Superior temporal gyrus (tissue), 1 donor: ENCODE results near the gene OSBPL1A.

Experiments used
- DNase-seq: peaks from one replicate; pipeline ENCODE4 v3.0.0-alpha.2; 2016; ENCODE audit errors: extremely low spot score

Gene OSBPL1A

DNA sequence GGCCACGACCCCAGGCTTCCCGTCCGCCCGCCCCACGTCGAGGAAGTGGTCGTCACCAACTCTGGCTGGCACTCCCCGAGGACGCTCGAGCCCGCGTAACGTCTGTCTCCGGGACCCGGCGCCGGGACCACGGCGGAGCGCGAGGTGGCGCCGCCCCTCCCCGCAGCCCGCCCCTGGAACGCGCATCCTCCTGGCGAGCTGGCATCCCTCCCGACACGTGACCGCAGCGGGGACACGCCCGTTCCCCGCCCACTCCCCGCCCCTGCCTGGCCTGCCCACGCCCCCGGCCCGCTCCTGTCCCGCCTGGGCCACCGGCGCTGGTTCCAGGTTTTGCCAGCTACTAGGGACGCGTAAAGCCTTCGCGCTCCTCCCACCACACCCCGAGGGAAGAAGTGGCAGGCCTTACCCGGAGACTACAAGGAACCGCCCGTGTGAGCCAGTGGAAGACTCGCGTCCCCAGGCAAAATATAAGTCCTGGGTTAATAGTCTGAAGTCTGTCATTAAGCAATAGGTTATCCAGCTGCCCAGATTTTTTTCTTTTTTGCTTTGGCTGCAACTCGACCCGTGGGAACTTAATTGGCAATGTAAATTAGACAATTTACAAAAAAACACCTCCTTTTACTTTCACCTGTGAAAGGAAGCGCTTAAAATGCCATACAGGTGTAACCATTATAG, at the start of gene OSBPL1A:
TSS of gene OSBPL1A (minus strand) at position 131 of the 675 bp plus-strand sequence. CDS start 20,291 bp downstream, outside the sequence.
- DNase-seq = peak; percentile 82

DNA sequence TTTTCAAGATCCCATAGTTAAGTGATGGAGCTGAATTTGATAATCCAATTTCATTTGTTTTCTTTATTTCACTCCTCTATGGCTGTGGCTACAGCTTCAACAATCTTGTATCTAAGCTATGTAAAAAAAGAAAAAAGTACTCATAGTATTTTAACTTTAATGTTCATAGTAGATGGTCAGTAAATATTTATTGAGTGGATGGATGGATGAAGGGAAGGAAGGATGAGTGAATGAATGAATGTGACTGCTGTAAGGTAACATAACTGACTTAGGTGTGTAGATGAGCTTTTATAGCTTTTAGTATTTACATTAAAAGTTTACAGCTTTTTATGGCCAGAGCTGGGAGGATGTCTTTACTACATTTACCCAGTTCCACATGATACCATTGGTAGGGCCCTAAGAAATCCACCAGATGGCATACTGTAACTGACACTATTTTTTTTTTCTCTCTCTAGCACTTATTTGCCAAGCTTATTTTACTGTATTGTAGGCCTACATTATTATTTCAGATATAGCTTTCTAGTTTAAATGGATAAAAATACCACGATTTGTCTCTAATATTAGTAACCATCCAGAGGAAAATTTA, 49.4 kb upstream of the OSBPL1A start:
- no peak for DNase-seq

- DNase-seq = no peak
Observed at GRCh38 chr18:24446453-24446852, 48.8 kb upstream of the OSBPL1A start.

DNA sequence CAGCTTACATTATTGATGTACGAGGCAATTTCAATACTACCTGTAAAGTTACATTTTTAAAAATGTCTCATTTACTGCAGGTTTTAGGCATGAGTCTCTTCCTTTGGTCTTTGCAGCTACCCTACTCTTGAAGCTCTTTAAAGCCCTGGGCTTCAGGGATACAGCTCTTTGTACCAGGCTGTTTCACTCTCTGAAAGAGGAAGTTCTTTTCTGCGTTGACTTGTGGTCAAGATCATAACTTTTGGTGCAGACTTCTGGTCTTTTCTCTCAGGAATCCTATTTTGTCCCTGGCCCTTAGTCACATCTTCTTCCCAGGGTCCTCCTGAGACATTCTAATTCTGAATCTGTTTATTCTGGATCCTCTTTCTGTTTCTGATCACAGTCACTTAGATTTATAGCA, 46.2 kb upstream of the OSBPL1A start:
- DNase-seq = no peak

DNA sequence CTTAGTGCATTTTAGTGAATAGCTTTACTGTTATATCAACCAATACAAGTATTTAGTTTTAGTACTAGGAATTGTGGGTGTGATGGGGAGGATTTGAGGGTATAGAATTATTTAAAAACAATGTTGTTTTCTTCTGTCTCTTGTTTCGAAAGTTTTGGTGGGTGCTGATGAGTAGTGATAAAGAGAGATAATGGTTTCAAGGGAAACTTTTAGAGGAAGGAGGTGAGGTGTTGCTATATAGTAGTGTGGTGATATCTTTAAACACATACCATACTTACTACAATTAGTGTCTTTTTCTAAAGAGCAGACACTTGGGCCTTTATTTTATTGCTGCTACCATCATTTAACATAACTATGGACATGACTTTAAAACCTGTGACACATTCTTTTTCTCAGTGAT, 39.3 kb upstream of the OSBPL1A start:
- DNase-seq = no peak

GRCh38 chr18:24432618-24433017, 35.0 kb upstream of the OSBPL1A start:
- no peak for DNase-seq

- no peak for DNase-seq
Observed at GRCh38 chr18:24429188-24429587, 31.6 kb upstream of the OSBPL1A start.

GRCh38 chr18:24428709-24429108, 31.1 kb upstream of the OSBPL1A start:
- no peak for DNase-seq

- DNase-seq = no peak
Observed at GRCh38 chr18:24427484-24427883, 29.9 kb upstream of the OSBPL1A start.

DNA sequence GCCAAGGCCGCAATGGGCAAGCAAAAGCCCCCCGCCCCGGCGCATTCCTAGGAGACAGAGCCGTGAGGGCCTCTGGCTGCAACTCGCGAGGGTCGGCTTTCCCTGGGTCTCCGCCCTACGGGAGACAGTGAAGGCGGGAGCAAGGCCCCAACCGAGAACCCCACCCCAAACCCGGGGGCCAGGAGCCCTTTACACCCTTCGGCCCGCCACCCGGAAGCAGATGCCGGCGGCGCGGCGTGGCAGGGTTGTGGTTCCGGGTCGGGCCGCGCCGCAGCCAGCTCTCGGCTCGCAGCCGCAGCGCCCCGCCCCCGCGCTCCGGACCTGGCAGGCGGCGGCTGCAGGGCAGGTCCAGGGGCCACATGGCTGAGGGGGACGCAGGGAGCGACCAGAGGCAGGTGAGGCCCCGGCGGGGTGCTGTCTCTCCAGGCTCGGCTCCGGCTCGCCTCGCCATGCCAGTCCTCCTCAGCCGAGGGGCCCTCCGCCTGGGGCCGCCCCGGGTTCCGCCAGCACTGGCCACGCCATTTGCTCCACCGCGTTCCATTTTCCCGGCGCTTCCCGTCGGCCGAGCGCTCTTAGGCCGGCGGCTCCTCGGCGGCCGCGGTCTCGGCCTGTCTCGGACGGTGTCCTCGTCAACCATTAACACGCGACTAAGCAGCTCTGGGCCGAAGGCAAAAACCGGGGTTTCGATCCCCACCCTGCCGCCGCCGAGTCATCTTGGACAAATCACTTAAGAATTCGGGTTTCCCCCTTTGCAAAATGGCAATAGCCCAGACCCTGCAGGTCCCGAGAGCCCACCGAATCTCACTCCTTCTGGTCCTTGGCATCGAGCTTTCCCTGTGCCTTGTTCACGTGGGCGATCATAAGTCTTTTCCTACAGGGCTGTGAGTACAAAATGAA, 29.0 kb upstream of the OSBPL1A start, which contains the start of gene IMPACT:
TSS of gene IMPACT (plus strand) at position 273 of the 897 bp plus-strand sequence. CDS start at position 360, 87 bp downstream.
- DNase-seq = peak; percentile 71

DNA sequence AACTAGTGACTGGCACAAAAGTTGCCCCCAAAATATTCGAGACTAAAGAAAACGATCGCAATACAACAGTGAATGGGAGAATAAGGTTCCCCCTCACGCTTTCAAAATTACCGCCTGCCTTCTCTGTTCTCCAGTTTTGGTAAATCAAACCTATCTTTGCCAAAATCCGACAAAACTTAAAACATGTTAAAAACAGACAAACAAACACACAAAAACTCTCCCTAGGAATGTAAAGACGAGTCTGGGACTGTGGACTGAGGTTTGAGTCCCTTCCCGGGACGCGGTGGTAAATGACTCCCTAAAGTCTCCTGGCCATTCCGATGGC, 28.4 kb upstream of the OSBPL1A start:
- DNase-seq = no peak

- no peak for DNase-seq
Observed at GRCh38 chr18:24421831-24422230, 24.2 kb upstream of the OSBPL1A start.

- no peak for DNase-seq
Observed at GRCh38 chr18:24420551-24420950, 22.9 kb upstream of the OSBPL1A start.

DNA sequence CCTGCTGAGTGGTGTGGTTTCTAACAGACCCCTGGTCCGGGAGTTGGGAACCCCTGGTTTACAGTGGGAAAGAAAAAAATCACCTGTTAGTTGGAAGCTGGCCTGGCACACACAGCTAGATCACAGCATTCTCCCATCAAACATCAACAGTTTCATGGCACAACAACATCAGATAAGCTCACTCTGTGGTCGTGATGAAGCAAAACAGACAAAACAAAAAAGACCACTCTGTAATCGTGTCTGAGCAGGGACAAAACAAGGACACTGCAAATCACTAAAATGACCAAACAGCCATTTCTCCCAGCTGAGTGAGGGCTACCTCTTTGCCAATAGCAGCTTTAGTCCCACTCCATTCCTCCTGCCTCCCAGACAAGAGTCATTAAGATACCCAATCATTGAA, 19.9 kb upstream of the OSBPL1A start:
- no peak for DNase-seq

DNA sequence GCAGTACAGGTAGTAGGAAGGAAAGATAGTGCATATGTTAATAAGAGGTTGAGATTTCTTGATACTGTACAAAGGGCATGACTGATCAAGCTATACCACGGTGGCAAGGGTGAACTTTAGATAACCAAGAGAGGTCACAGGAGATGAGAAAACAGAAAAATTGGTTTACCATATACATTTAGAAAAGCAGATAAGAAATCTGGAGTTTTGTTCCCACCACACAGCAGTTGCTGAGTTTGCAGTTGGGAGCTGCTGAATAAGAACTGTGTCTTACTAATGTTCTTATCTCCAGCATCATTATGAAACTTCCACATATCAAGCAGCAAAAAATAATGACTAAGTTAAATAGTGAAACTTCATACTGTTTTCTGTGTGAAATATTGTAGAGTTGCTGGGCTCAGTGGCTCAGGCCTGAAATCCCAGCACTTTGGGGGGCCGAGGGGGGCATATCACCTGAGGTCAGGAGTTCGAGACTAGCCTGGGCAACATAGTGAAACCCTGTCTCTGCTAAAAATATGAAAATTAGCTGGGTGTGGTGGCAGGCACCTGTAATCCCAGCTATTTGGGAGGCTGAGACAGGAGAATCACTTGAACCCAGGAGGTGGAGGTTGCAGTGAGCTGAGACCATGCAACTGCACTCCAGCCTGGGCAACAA, 16.9 kb upstream of the OSBPL1A start:
- no peak for DNase-seq

GRCh38 chr18:24413148-24413547, 15.5 kb upstream of the OSBPL1A start:
- DNase-seq = no peak

DNA sequence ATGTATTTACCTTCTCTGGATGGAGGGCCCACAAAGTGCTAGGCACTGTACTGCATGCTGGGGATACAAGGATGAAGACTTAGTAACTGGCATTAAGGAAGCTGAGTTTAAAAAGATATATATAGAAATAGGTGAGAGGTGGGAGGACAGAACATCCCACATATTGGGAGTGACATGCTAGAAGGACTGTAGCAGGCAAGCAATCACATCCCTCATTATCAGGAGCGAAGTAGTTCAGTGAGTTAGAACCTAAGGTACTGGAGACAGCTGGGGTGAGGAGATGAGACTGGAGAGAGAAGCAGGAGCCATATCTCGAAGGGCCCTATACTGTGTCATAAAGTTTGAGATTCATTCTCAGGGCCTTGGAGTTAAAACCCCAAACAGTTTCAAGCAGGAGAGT, 10.9 kb upstream of the OSBPL1A start:
- DNase-seq = no peak

GRCh38 chr18:24404591-24404990, 7.0 kb upstream of the OSBPL1A start:
- no peak for DNase-seq

DNA sequence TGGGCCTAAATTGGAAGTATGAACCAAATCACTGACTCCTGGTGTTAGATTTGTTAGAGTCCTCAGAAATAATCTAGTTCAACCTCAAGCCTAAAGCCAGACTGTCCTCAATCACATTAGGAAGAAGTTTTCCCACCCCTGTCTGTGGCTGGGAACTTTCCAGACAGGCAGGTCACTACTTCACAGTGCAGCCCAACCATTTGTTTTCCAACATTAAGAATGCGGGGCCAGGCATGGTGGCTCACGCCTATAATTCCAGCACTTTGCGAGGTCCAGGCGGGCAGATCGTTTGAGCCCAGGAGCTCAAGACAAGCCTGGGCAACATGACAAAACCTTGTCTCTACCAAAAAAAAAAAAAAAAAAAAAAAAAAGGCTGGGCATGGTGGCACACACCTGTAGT, 5.5 kb upstream of the OSBPL1A start:
- DNase-seq = no peak

DNA sequence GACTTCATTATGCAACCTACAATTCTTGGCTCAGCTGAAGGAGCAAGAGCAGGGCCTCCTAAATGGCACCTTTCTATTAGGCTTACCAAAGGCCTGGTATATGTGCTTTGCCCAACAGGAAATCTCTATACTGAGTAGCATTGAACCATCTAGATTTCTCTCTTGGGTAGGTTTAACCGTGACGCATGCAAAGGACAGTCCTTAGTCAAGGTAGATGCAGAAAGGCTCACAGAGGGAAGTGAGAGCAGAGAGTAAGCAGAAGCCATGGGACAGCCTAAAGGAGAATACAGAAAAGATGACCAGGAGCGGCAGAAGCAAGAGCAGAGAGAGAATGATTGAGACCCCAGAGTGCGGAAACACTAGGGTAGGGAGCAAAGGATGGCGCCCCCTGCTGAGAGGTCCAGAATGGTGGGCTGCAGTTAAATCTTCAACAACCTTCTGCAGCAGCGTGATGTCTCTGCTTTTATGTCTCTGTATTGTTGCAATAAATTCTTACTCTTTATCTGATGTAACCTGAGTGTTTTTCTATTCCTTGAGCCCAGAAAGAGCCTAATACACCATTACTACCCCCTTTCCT, 4.7 kb upstream of the OSBPL1A start:
- DNase-seq = no peak

- no peak for DNase-seq
Observed at GRCh38 chr18:24400587-24400986, 3.0 kb upstream of the OSBPL1A start.

GRCh38 chr18:24398540-24398939, 916 bp upstream of the OSBPL1A start:
- DNase-seq = no peak
